Measurements from ENCODE around the gene SELE.

Gene SELE

DNA sequence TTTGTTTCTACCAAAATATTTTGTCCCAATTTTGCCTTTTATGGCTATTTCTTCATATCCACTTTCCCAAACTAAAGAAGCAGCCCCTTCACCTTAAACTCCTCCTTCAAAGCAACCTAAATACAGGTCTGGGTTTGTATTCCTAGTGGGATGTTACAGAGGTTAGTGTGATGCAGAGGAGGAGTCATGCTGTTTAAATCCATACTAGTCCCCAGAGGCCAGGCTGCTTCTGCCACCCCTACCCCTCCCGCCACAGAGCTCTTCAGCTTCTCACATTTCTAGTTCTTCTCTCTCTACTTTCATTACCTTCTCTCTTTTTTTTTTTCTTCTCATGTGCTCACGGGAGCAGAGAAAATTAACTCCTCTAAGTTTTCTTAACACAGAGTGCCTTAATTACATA is 51.8 kb downstream of the SELE start:
- DNase-seq (ENCODE audit: low read depth) = no peak

DNA sequence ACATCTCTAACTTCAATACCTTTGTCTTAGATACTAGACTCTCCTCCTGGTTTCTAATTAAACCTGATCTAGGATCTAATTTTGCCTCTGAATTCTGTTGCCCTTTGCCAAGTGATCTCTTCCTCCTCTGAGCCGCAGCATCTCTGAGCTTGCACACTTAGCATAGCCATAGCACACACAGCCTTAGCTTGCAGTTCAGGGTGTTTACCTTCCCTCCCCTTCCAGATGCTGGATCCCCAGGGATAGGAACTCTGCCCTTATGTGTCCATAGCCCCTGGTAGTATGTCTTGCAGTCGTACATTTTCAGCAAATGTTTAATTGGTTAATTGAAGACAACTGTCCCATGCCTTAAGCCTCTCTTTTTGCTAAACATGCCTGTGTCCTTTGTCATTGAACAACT is 52.7 kb downstream of the SELE start:
- no peak for DNase-seq (ENCODE audit: low read depth)

- no peak for DNase-seq (ENCODE audit: low read depth)
Observed at GRCh38 chr1:169680377-169681019, 53.4 kb downstream of the SELE start.

DNA sequence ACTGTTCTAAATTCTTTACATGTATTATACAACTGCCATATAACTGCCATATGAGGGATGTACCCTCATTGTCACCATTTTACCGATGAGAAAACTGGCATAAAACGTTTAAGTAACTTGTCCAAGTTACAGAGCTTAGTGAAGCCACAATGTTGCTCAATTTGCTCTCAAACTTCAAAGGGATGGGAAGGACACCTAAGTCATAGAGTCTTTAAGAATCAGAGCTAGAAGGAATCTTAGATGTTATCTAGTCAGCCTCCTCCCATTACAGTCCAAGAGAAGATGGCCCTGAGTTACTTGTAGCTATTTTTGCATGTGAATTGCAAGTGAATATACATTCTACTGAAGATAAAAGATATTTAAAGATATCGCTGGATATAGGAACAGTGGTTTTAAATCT is 54.2 kb downstream of the SELE start:
- DNase-seq (ENCODE audit: low read depth) = no peak

GRCh38 chr1:169676001-169676400 is 57.9 kb downstream of the SELE start:
- no peak for DNase-seq (ENCODE audit: low read depth)
